Gastroesophageal sphincter (tissue), 3 donors: ENCODE measurements around the gene OXCT1.

Experiments used
- CTCF ChIP-seq, 4 experiments: fragments of 200-600 bp in 2 of 4; fragments of 450-650 bp in 2 of 4; sonication (generic) in 1 of 4; IDR thresholded peaks; one replicate each; pipeline ENCODE4 v1.5.1; 2017 to 2019; ENCODE audit warnings: antibody characterized with exemption in 4 of 4, mild to moderate bottlenecking in 2 of 4, moderate library complexity in 2 of 4
- POLR2A ChIP-seq, 2 donors: fragments of 450-650 bp; IDR thresholded peaks; one replicate each; pipeline ENCODE4 v1.6.1; 2017; ENCODE audit warnings: antibody characterized with exemption in 2 of 2, mild to moderate bottlenecking in 2 of 2, moderate library complexity in 1 of 2
- POLR2AphosphoS5 ChIP-seq: sonication (generic); formaldehyde crosslinking; IDR thresholded peaks from one replicate; pipeline ENCODE4 v1.6.1; 2017; ENCODE audit warnings: antibody characterized with exemption

GRCh38 chr5:41885286-41885685 lies 15.1 kb upstream of the OXCT1 start:
- TF ChIP-seq CTCF (IDR thresholded peaks at IDR 0.05), result no peak
- TF ChIP-seq POLR2A (IDR thresholded peaks at IDR 0.05), result no peak
- no peak for TF ChIP-seq POLR2AphosphoS5
